OCI-LY1 (cell line): ENCODE measurements around the gene SLC43A2.

Source experiments
- EZH2 ChIP-seq: fragments of 200-600 bp; sonication (generic), shearing (Covaris generic); IDR thresholded peaks from 2 replicates; pipeline ENCODE4 v1.8.0; 2017; ENCODE audit warnings: borderline replicate concordance, mixed run types, mild to moderate bottlenecking, antibody characterized with exemption, low read length, moderate library complexity, mixed read lengths
- TF ChIP-seq, protein P1 (sequence below): fragments of 200-600 bp; sonication (generic), shearing (Covaris generic); IDR thresholded peaks from 2 replicates; pipeline ENCODE4 v1.5.1; 2017; ENCODE audit warnings: mild to moderate bottlenecking, antibody characterized with exemption, low read length, moderate library complexity, mixed read lengths

DNA sequence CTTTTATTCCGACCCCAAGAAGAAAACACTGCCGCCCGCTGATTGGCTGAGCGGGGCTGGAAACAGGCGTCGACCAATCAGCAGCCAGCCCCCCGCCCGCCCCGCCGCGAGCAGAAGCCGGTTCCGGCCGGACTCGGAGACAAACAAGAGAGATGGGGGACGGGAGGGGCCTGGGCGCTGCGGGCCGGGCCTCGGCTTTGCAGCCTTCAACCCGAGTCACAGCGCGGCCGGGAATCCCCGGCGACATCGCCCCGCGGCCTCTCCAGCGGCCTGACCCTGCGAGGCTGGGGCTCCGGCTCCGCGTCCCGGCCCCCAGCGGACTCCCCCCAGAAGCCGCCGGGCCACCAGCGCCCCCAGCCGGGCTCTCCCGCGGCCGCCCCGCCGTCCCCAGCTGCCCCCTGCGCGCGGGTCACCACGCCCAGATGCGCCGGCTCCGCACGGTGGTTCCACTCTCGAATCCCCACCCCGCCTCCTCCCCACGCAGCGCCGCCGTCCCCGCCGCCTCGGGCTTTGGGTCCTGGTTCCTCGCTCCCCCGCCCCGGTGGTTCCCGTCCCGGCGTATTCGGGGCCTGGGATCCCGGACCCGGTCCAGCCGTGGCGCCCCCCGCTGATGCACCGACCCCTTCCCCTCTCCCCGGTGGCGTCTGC, 346 bp upstream of the SLC43A2 start:
- TF ChIP-seq, protein P1, sequence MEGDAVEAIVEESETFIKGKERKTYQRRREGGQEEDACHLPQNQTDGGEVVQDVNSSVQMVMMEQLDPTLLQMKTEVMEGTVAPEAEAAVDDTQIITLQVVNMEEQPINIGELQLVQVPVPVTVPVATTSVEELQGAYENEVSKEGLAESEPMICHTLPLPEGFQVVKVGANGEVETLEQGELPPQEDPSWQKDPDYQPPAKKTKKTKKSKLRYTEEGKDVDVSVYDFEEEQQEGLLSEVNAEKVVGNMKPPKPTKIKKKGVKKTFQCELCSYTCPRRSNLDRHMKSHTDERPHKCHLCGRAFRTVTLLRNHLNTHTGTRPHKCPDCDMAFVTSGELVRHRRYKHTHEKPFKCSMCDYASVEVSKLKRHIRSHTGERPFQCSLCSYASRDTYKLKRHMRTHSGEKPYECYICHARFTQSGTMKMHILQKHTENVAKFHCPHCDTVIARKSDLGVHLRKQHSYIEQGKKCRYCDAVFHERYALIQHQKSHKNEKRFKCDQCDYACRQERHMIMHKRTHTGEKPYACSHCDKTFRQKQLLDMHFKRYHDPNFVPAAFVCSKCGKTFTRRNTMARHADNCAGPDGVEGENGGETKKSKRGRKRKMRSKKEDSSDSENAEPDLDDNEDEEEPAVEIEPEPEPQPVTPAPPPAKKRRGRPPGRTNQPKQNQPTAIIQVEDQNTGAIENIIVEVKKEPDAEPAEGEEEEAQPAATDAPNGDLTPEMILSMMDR: peak; percentile 52
- no peak for TF ChIP-seq EZH2
